A673 (cell line): ENCODE results near the gene ANO7. TPM values are rescaled to one million over a fixed set of nuclear protein-coding genes. Genes with fewer than 3 reads are reported as not detected.

ENCODE experiments used
- BruUV-seq: library from RNA; stranded (reverse); fragments of 400-500 nt; replicated peaks from 2 replicates; lab custom pipeline; 2021; lab: Mats Ljungman, UMichigan
- CTCF ChIA-PET: fragments of 300-600 bp; sonication (Branson Sonifier 250); formaldehyde crosslinking; loops from one replicate; lab custom pipeline; 2022; ENCODE audit warnings: antibody characterized with exemption; lab: Charles Lee
- POLR2A ChIA-PET: fragments of 300-600 bp; sonication (Branson Sonifier 250); formaldehyde crosslinking; loops from one replicate; lab custom pipeline; 2022; ENCODE audit warnings: antibody characterized with exemption; ENCODE audit not compliant: low non-redundant PET; lab: Charles Lee
- DNase-seq: peaks from one replicate; pipeline ENCODE4 v3.0.0-alpha.2; 2015; ENCODE audit warnings: low spot score
- H3K27ac ChIP-seq: fragments of 200-600 bp; sonication (generic); 2 replicates; pipeline ENCODE4 v1.5.1; 2016; ENCODE audit warnings: mixed run types, low read depth, mild to moderate bottlenecking, mixed read lengths, antibody characterized with exemption, low read length; ENCODE audit not compliant: poor library complexity, severe bottlenecking
- H3K27me3 ChIP-seq: fragments of 200-600 bp; sonication (generic); replicated peaks from 2 replicates; pipeline ENCODE4 v1.6.1; 2017; ENCODE audit warnings: mixed run types, low read depth, mild to moderate bottlenecking, mixed read lengths, antibody characterized with exemption, low read length; ENCODE audit not compliant: insufficient read depth, poor library complexity
- H3K36me3 ChIP-seq: fragments of 200-600 bp; sonication (generic); 2 replicates; pipeline ENCODE4 v1.6.1; 2016; ENCODE audit warnings: mixed run types, mild to moderate bottlenecking, mixed read lengths, antibody characterized with exemption, low read length; ENCODE audit not compliant: insufficient read depth, poor library complexity, severe bottlenecking
- H3K4me1 ChIP-seq: fragments of 200-600 bp; sonication (generic); 2 replicates; pipeline ENCODE4 v1.6.1; 2017; ENCODE audit warnings: mixed run types, mild to moderate bottlenecking, mixed read lengths, antibody characterized with exemption, low read length; ENCODE audit not compliant: insufficient read depth, poor library complexity, severe bottlenecking
- H3K4me3 ChIP-seq: fragments of 200-600 bp; sonication (generic); 2 replicates; pipeline ENCODE4 v1.5.1; 2016; ENCODE audit warnings: low read depth, mixed run types, mild to moderate bottlenecking, mixed read lengths, low read length; ENCODE audit not compliant: poor library complexity, severe bottlenecking
- H3K9me3 ChIP-seq: fragments of 200-600 bp; sonication (generic); 2 replicates; pipeline ENCODE4 v1.6.1; 2016; ENCODE audit warnings: mixed run types, low read depth, mild to moderate bottlenecking, mixed read lengths, antibody characterized with exemption, low read length; ENCODE audit not compliant: poor library complexity, severe bottlenecking
- EZH2 ChIP-seq: fragments of 200-600 bp; sonication (generic); IDR thresholded peaks from 2 replicates; pipeline ENCODE4 v1.6.1; 2017; ENCODE audit warnings: borderline replicate concordance, low read depth, mild to moderate bottlenecking, mixed read lengths, antibody characterized with exemption, low read length; ENCODE audit not compliant: poor library complexity, severe bottlenecking
- intact Hi-C: fragments of 100-400 bp; cut with micrococcal nuclease; formaldehyde crosslinking; loops from one replicate; pipeline ENCODE4 v1.10.0; 2022; ENCODE audit not compliant: unreplicated experiment
- total RNA-seq: library from RNA; stranded (reverse); gene quantifications from 2 replicates; pipeline ENCODE4 v1.2.3, GENCODE V29; 2021
- TF ChIP-seq, protein P1 (sequence below): fragments of 300-800, 200-600 bp; sonication (generic); conservative IDR thresholded peaks from 2 replicates; pipeline ENCODE4 v1.5.1; 2017; ENCODE audit warnings: low read depth, mild to moderate bottlenecking, antibody characterized with exemption, low read length, moderate library complexity, mixed read lengths

ANO7 gene
- total RNA-seq, 1 experiment from 2014 or later: 0.45 TPM

DNA sequence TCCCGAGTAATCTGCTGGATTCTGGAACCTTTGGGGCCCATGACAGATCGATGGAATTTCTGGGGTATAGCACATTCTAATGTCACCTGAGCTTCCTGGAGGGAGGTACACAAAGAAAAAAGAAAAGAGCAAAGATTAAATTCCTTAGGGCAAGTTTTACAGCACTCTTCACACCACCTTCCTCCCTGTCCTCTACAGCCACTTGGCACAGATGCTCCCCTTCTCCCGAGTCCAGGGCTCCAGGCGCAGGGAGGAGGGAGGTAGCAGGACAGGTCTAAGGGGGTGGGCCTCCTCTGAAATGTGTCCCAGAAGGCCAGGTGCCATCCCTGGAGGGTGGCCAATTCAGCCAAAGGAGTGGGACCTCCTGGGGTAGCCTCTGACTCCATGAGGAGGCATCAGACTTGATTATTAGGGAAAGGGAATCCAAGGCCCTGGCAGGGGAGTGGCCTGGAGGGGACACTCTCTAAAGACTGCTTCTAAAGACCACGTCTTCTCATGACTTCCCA is 50.3 kb downstream of the ANO7 start:
- POLR2A ChIA-PET: no interaction called here
- Histone ChIP-seq H3K4me1 (no peaks in the 10 kb centered on the region), H3K27ac (no peak overlapping the region), H3K27me3 (no peaks in the 10 kb centered on the region), H3K9me3 (no peaks in the 10 kb centered on the region), H3K4me3 (no peak overlapping the region), H3K36me3 (peaks cover 99% of the 10 kb centered on the region)
- CTCF ChIA-PET: no interaction called here
- TF ChIP-seq, protein P1, sequence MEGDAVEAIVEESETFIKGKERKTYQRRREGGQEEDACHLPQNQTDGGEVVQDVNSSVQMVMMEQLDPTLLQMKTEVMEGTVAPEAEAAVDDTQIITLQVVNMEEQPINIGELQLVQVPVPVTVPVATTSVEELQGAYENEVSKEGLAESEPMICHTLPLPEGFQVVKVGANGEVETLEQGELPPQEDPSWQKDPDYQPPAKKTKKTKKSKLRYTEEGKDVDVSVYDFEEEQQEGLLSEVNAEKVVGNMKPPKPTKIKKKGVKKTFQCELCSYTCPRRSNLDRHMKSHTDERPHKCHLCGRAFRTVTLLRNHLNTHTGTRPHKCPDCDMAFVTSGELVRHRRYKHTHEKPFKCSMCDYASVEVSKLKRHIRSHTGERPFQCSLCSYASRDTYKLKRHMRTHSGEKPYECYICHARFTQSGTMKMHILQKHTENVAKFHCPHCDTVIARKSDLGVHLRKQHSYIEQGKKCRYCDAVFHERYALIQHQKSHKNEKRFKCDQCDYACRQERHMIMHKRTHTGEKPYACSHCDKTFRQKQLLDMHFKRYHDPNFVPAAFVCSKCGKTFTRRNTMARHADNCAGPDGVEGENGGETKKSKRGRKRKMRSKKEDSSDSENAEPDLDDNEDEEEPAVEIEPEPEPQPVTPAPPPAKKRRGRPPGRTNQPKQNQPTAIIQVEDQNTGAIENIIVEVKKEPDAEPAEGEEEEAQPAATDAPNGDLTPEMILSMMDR: no peak
- no peak for TF ChIP-seq EZH2
- no peak for DNase-seq
- BruUV-seq: no TSS peak
- intact Hi-C loops: no loop called here

DNA sequence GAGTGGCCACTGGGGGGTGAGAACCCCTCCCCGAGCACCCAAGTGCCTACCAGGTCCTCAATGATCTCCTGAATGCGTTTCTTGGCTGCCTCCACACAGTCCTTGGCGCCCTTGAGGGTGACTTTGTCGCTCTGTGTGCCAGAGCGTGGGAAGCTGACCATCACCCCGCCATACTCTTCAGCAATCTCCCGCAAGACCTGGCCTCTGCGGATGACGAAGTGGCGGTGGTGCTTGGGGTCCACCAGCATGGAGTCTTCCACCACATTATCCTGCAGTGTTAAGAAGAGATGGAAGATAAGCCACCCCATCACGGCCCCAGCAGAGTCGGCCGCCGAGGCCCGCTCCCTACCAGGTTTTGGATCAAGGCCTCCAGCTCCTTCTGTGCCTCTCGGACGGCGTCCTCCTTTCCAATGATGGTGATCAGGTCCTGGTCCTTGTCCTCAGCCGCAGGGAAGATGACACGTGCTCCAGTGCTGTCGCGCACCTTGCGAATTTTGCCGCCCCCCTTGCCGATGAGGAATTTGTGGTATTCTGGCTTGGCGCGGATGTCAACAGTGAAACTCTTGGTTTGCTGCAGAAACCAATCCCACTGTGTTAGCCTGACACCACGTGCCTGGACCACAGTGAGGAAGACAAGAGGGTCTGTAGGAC is 51.2 kb downstream of the ANO7 start:
- intact Hi-C loops: no loop called here
- BruUV-seq: TSS peak; percentile 33
- Histone ChIP-seq H3K9me3 (no peaks in the 10 kb centered on the region), H3K36me3 (peaks cover 99% of the 10 kb centered on the region), H3K4me3 (no peak overlapping the region), H3K27ac (no peak overlapping the region), H3K27me3 (no peaks in the 10 kb centered on the region), H3K4me1 (no peaks in the 10 kb centered on the region)
- TF ChIP-seq, protein P1: no peak
- TF ChIP-seq EZH2: no peak
- ChIA-PET POLR2A (no interaction called here), CTCF (no interaction called here)
- DNase-seq: no peak

DNA sequence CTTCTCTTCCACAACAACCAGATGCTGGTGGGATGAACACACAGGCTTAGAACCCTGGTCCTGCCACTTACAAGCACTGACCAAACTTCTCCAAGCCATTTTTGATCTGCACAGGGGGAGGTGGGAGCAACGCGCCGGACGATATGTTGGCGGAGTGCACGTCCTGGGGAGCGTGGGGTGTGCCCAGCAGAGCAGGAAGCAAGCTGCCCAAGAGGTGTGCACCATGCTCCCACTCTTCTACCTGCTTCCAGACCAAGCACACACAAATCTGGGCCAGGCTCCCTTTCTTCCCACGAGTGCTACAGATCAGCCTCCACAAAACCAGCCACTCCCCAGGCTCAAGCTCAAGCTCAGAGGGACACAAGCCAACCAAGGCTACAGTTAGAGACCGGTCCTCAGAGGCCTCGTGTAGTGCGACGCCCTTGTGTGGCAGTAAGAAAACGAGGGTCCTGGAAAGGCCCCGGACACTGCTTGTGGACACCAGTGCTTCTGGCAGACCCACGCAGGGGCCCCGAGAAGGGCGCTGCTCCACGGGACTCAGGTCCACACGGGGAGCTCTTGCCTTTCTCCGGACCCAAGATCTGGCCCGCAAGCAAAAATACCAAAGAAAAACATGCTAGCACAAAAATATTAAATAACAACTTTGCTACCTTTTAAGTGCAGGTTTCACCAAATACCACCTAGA is 52.0 kb downstream of the ANO7 start:
- Histone ChIP-seq H3K4me1 (no peaks in the 10 kb centered on the region), H3K27ac (no peak overlapping the region), H3K9me3 (no peaks in the 10 kb centered on the region), H3K36me3 (peaks cover 99% of the 10 kb centered on the region), H3K27me3 (no peaks in the 10 kb centered on the region), H3K4me3 (no peak overlapping the region)
- CTCF ChIA-PET: no interaction called here
- no peak for DNase-seq
- no TSS peak for BruUV-seq
- POLR2A ChIA-PET: no interaction called here
- intact Hi-C loops: no loop called here
- no peak for TF ChIP-seq EZH2
- TF ChIP-seq, protein P1: no peak
